ENCODE data around the gene HOXA10.

HOXA10 gene

GRCh38 chr7:27174874-27175625, 930 bp upstream of the HOXA10 start:
- TF ChIP-seq POLR2AphosphoS5 (IDR thresholded peaks at IDR 0.05; ENCODE audit: low read depth, low read length), result no peak
- no peak for TF ChIP-seq POLR2A (IDR thresholded peaks at IDR 0.05; ENCODE audit: low read depth, low read length)
- TF ChIP-seq TAF1 (IDR thresholded peaks at IDR 0.05; ENCODE audit: borderline replicate concordance, low read depth, low read length), result no peak
- DNase-seq (ENCODE audit: insufficient read length) (no peak), FAIRE-seq (no peak)

GRCh38 chr7:27173511-27173955, 587 bp downstream of the HOXA10 start:
- FAIRE-seq (no peak), DNase-seq (ENCODE audit: insufficient read length) (no peak)
- TF ChIP-seq TAF1 (IDR thresholded peaks at IDR 0.05; ENCODE audit: borderline replicate concordance, low read depth, low read length) (no peak), POLR2A (IDR thresholded peaks at IDR 0.05; ENCODE audit: low read depth, low read length) (no peak)

DNA sequence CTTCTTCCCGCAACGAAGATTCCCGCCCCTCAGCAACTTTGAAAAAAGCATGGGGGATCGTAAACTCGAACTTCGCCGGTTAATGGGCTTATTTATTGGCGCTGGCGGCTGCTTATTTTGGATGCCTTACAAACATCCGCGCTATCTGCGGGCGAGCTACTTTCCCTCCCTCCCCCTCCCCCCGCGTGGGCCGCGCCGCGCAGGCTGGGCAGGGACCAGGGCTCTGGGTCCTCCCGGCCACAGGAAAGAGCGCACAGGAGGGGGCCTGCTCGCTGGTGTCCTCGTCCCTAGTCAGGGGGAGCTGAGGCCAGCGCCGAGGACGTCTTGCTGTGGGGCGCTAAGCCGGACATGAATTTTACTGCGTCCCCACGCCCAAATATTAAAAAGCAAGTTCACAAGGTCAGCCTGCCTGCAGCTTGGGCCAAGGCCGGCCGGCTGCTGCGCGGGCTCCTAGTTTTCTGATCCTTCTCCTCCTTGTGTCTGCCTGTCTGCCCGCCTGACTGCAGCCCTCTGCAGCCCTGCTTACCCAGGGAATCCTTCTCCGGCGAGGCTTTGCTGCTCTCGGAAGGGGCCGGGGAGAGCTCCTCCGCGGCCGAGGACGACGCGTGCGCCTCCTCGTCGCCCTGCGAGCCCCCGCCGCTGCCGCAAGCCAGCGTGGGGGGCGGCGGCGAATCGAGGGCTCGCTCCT, 1.2 kb downstream of the HOXA10 start:
- DNase-seq (ENCODE audit: insufficient read length) (no peak), FAIRE-seq (no peak)
- no peak for TF ChIP-seq POLR2AphosphoS5 (IDR thresholded peaks at IDR 0.05; ENCODE audit: low read depth, low read length)
- TF ChIP-seq POLR2A (IDR thresholded peaks at IDR 0.05; ENCODE audit: low read depth, low read length), result no peak
- no peak for TF ChIP-seq TAF1 (IDR thresholded peaks at IDR 0.05; ENCODE audit: borderline replicate concordance, low read depth, low read length)

GRCh38 chr7:27172315-27172774, 1.8 kb downstream of the HOXA10 start:
- no peak for FAIRE-seq
- no peak for TF ChIP-seq TAF1 (IDR thresholded peaks at IDR 0.05; ENCODE audit: borderline replicate concordance, low read depth, low read length)
- TF ChIP-seq POLR2AphosphoS5 (IDR thresholded peaks at IDR 0.05; ENCODE audit: low read depth, low read length), result no peak
- no peak for DNase-seq (ENCODE audit: insufficient read length)

- DNase-seq (ENCODE audit: insufficient read length) (no peak), FAIRE-seq (no peak)
These were observed 2.3 kb downstream of the HOXA10 start for GRCh38 chr7:27171637-27172314.

DNA sequence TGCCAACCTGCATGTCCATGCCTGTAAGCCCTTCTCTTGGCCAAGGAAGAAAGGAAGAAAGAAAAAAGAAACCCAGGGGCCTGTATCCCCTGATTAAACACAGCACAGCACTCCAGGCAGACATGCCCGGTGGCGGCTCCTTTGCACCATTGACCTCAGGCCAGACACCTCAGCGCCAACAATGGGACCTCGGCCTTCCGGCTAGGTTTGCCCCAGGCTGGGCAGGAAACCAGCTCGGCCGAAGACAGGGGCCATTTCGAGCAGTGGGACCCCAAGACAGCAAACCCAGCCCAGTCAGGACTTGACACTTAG, 2.8 kb downstream of the HOXA10 start:
- no peak for TF ChIP-seq TAF1 (IDR thresholded peaks at IDR 0.05; ENCODE audit: borderline replicate concordance, low read depth, low read length)
- TF ChIP-seq POLR2AphosphoS5 (IDR thresholded peaks at IDR 0.05; ENCODE audit: low read depth, low read length), result no peak
- TF ChIP-seq POLR2A (IDR thresholded peaks at IDR 0.05; ENCODE audit: low read depth, low read length), result no peak
- FAIRE-seq (no peak), DNase-seq (ENCODE audit: insufficient read length) (no peak)

More at GRCh38 chr7:27171637-27172314, 2.3 kb downstream of the HOXA10 start:
- TF ChIP-seq POLR2AphosphoS5 (IDR thresholded peaks at IDR 0.05; ENCODE audit: low read depth, low read length), result no peak
- TF ChIP-seq POLR2A (IDR thresholded peaks at IDR 0.05; ENCODE audit: low read depth, low read length), result no peak
- no peak for TF ChIP-seq TAF1 (IDR thresholded peaks at IDR 0.05; ENCODE audit: borderline replicate concordance, low read depth, low read length)

DNA sequence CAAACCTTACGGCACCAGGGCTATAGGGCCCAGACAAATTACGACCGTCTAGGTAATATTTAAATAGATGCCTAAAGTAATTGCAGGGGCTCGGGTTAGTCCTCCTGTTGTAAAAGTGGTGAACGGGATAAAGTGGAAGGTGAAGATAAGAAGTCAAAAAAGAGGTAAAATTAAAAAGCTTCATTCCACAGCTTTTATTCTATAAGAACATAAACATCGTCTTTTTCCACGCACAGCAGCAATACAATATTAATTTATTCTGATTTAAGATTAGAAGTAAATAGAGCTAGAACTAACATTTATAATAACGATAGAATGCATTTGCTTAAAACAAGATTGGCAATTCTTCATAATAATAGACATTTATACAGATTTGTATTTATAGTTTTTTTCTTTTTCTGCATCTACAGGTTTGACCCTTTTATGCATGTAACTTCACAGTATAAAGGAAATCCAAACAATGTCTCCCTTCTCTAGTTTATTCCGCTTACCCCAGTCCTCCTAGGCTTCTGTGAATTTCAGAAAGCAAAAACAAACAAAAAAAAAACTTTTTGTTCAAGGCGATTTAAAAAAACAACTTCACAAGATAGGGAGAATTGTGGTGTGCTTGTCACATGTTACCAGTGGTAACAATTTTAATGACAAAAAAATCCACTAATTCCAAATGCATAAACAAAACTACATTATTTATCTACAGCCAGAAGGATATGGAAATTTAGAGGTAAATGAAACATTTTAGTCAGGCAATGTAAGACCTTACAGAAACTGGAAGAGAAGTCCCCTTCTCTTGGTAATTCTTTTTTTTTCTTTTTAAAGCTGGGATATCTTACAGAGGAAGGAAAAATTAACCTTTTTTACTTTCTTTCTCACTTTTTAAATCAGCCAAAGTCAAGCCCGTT, 3.4 kb downstream of the HOXA10 start:
- no peak for DNase-seq (ENCODE audit: insufficient read length)
- no peak for TF ChIP-seq POLR2AphosphoS5 (IDR thresholded peaks at IDR 0.05; ENCODE audit: low read depth, low read length)
- no peak for TF ChIP-seq TAF1 (IDR thresholded peaks at IDR 0.05; ENCODE audit: borderline replicate concordance, low read depth, low read length)
- TF ChIP-seq POLR2A (IDR thresholded peaks at IDR 0.05; ENCODE audit: low read depth, low read length), result no peak
- FAIRE-seq, result no peak

GRCh38 chr7:27169658-27170425, 4.3 kb downstream of the HOXA10 start:
- TF ChIP-seq POLR2AphosphoS5 (IDR thresholded peaks at IDR 0.05; ENCODE audit: low read depth, low read length), result no peak
- no peak for TF ChIP-seq POLR2A (IDR thresholded peaks at IDR 0.05; ENCODE audit: low read depth, low read length)
- TF ChIP-seq TAF1 (IDR thresholded peaks at IDR 0.05; ENCODE audit: borderline replicate concordance, low read depth, low read length), result no peak
- FAIRE-seq, result no peak

DNA sequence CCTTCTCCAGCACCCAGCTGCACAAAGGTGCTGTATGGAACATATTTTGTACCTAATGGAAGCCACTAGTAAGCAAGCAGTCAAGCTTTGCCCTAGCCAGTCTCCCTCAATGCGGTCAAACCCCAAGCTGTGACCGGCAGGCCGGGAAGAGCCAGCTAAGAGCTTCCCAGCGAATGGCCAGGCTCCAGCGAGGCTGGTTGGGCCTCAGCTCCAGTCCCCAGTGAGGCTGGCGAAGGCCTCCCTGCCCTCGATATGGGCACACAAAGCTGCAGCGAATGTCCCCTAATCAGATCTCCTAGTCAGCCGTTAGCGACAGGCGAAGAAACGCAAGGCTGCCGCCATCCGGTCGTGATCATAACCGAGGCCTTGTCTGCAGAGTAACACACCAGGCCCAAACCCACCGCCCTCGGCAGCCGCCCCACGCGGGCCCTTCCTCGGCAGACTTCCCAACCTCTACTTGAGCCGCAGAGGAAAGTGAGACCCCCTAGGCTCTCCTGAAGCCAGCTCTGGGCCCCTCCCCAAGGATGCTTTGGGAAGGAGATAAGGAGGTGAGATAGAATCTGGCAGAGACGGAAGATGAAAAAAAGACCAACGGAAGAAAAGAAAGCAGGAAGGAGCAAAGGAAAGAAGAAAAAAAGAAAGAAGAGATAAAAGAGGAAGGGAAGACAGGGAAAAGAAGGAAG, 5.7 kb downstream of the HOXA10 start:
- FAIRE-seq, result no peak
- TF ChIP-seq TAF1 (IDR thresholded peaks at IDR 0.05; ENCODE audit: borderline replicate concordance, low read depth, low read length) (no peak), POLR2A (IDR thresholded peaks at IDR 0.05; ENCODE audit: low read depth, low read length) (peak; percentile 17; the same call in 1 of the 2 replicates), POLR2AphosphoS5 (IDR thresholded peaks at IDR 0.05; ENCODE audit: low read depth, low read length) (no peak)
- DNase-seq (ENCODE audit: insufficient read length), result no peak

More at GRCh38 chr7:27169658-27170425, 4.3 kb downstream of the HOXA10 start:
- no peak for DNase-seq (ENCODE audit: insufficient read length)

GRCh38 chr7:27167916-27168264, 6.2 kb downstream of the HOXA10 start:
- DNase-seq (ENCODE audit: insufficient read length), result no peak
- FAIRE-seq, result no peak
- TF ChIP-seq TAF1 (IDR thresholded peaks at IDR 0.05; ENCODE audit: borderline replicate concordance, low read depth, low read length), result no peak
- TF ChIP-seq POLR2AphosphoS5 (IDR thresholded peaks at IDR 0.05; ENCODE audit: low read depth, low read length), result no peak
- TF ChIP-seq POLR2A (IDR thresholded peaks at IDR 0.05; ENCODE audit: low read depth, low read length), result no peak

All from GM12892 (cell line).